CD14-positive monocyte (primary cell): ENCODE results near the gene HOMEZ. TPM values are rescaled to one million over a fixed set of nuclear protein-coding genes. Genes with fewer than 3 reads are reported as not detected.

Experiments
- DNase-seq, 3 donors: peaks; one replicate each; pipeline ENCODE4 v3.0.0-alpha.2; 2011 to 2022
- H2AFZ ChIP-seq: 2 replicates; pipeline ENCODE4 v1.6.0; 2012; ENCODE audit warnings: mild to moderate bottlenecking, low read depth, low read length, inconsistent platforms; ENCODE audit not compliant: insufficient read depth, poor library complexity, severe bottlenecking
- H3K27ac ChIP-seq, 2 donors: 1 replicate in 1 of 2; 2 replicates in 1 of 2; pipeline ENCODE4 v1.5.1; 2012 to 2013; ENCODE audit warnings: low read length in 2 of 2, control low read depth in 1 of 2, inconsistent platforms in 1 of 2, low read depth in 1 of 2, mild to moderate bottlenecking in 1 of 2
- H3K27me3 ChIP-seq, 2 donors: one replicate each; pipeline versions ENCODE4 v1.6.0 to v1.6.1; 2011 to 2013; ENCODE audit warnings: low read length in 2 of 2; ENCODE audit not compliant: control insufficient read depth in 2 of 2, insufficient read depth in 2 of 2
- H3K36me3 ChIP-seq, 2 donors: replicated peaks in 1 of 2; 1 replicate in 1 of 2; 2 replicates in 1 of 2; pipeline versions ENCODE4 v1.5.1 to v1.6.1; 2012 to 2013; ENCODE audit warnings: low read length in 2 of 2, control low read depth in 1 of 2, inconsistent platforms in 1 of 2, mild to moderate bottlenecking in 1 of 2; ENCODE audit not compliant: insufficient read depth in 2 of 2, control insufficient read depth in 1 of 2
- H3K4me1 ChIP-seq, 2 donors: 1 replicate in 1 of 2; 2 replicates in 1 of 2; pipeline versions ENCODE4 v1.5.1 to v1.6.1; 2012 to 2013; ENCODE audit warnings: low read length in 2 of 2, control low read depth in 1 of 2, inconsistent platforms in 1 of 2, mild to moderate bottlenecking in 1 of 2, moderate library complexity in 1 of 2; ENCODE audit not compliant: insufficient read depth in 2 of 2, control insufficient read depth in 1 of 2
- H3K4me2 ChIP-seq: replicated peaks from 2 replicates; pipeline ENCODE3; 2012; ENCODE audit warnings: low read length, moderate library complexity, mild to moderate bottlenecking; ENCODE audit not compliant: poor library complexity, severe bottlenecking; ENCODE audit errors: extremely low read depth
- H3K4me3 ChIP-seq, 3 experiments: fragments of 200-600 bp in 1 of 3; sonication (generic) in 1 of 3; replicated peaks in 1 of 3; 1 replicate in 2 of 3; 2 replicates in 1 of 3; pipeline ENCODE4 v1.5.1; 2011 to 2013; ENCODE audit warnings: low read length in 3 of 3, mild to moderate bottlenecking in 3 of 3, control low read depth in 2 of 3, low read depth in 2 of 3, inconsistent platforms in 1 of 3, moderate library complexity in 1 of 3
- H3K79me2 ChIP-seq: 2 replicates; pipeline ENCODE4 v1.6.0; 2012; ENCODE audit warnings: mild to moderate bottlenecking, control low read depth, inconsistent platforms, low read length, moderate library complexity; ENCODE audit not compliant: insufficient read depth
- H3K9ac ChIP-seq: 2 replicates; pipeline ENCODE4 v1.6.0; 2017; ENCODE audit warnings: low read length, mild to moderate bottlenecking; ENCODE audit not compliant: insufficient read depth, poor library complexity, severe bottlenecking
- H3K9me3 ChIP-seq, 2 donors: replicated peaks in 1 of 2; 1 replicate in 1 of 2; 2 replicates in 1 of 2; pipeline versions ENCODE4 v1.5.1 to v1.6.1; 2012 to 2013; ENCODE audit warnings: low read length in 2 of 2, control low read depth in 1 of 2; ENCODE audit not compliant: control insufficient read depth in 1 of 2, insufficient read depth in 1 of 2
- H4K20me1 ChIP-seq: 2 replicates; pipeline ENCODE4 v1.6.0; 2012; ENCODE audit warnings: mild to moderate bottlenecking, low read length, control low read depth, moderate library complexity; ENCODE audit not compliant: insufficient read depth
- H3K27ac Mint-ChIP-seq, 7 donors: one replicate each; pipeline ENCODE4 v1.8.0; 2020; ENCODE audit warnings: mild to moderate bottlenecking in 7 of 7, mixed read lengths in 7 of 7, moderate library complexity in 6 of 7, inconsistent platforms in 2 of 7
- H3K27me3 Mint-ChIP-seq, 3 donors: one replicate each; pipeline ENCODE4 v1.8.0; 2021 to 2022; ENCODE audit warnings: low read depth in 3 of 3, mild to moderate bottlenecking in 3 of 3, mixed read lengths in 3 of 3, moderate library complexity in 3 of 3, inconsistent platforms in 1 of 3
- H3K36me3 Mint-ChIP-seq, 2 donors: one replicate each; pipeline ENCODE4 v1.8.0; 2020; ENCODE audit warnings: mixed read lengths in 2 of 2, inconsistent platforms in 1 of 2, mild to moderate bottlenecking in 1 of 2
- H3K4me1 Mint-ChIP-seq: one replicate; pipeline ENCODE4 v1.8.0; 2020; ENCODE audit warnings: mild to moderate bottlenecking, mixed read lengths
- H3K4me3 Mint-ChIP-seq, 2 donors: one replicate each; pipeline ENCODE4 v1.8.0; 2020; ENCODE audit warnings: mild to moderate bottlenecking in 2 of 2, mixed read lengths in 2 of 2, moderate library complexity in 1 of 2
- H3K9me3 Mint-ChIP-seq, 7 donors: one replicate each; pipeline ENCODE4 v1.8.0; 2020 to 2022; ENCODE audit warnings: mixed read lengths in 7 of 7, mild to moderate bottlenecking in 6 of 7, moderate library complexity in 6 of 7, inconsistent platforms in 2 of 7
- WGBS: methylation state at CpG from one replicate; pipeline ENCODE4 v1.1.5; 2013; ENCODE audit warnings: missing lambda C conversion rate; ENCODE audit not compliant: insufficient coverage; 5-methylcytosine and 5-hydroxymethylcytosine counted together
- intact Hi-C, 2 donors: fragments of 100-400 bp; cut with micrococcal nuclease; formaldehyde crosslinking; loops; one replicate each; pipeline versions ENCODE4 v1.15.0 to v1.15.1; 2023
- polyA plus RNA-seq, 3 donors: library from polyadenylated mRNA; depleted of rRNA in 1 of 3; unstranded in 2 of 3; stranded (reverse) in 1 of 3; fragments of 300-500 nt in 2 of 3; fragments of >200 nt in 1 of 3; fragmentation: Illumina TruSeq in 2 of 3; gene quantifications; 1 replicate in 2 of 3; 2 replicates in 1 of 3; pipeline ENCODE4 v1.2.3, GENCODE V29; 2012 to 2021
- TF ChIP-seq, protein P1 (sequence below): fragments of 200-600 bp; IDR thresholded peaks from one replicate; pipeline ENCODE4 v1.8.0; 2022; ENCODE audit warnings: antibody characterized with exemption, mild to moderate bottlenecking

The HOMEZ gene
- polyA plus RNA-seq, 3 donors: 3.5 to 5.4 (median 4.1) TPM

DNA sequence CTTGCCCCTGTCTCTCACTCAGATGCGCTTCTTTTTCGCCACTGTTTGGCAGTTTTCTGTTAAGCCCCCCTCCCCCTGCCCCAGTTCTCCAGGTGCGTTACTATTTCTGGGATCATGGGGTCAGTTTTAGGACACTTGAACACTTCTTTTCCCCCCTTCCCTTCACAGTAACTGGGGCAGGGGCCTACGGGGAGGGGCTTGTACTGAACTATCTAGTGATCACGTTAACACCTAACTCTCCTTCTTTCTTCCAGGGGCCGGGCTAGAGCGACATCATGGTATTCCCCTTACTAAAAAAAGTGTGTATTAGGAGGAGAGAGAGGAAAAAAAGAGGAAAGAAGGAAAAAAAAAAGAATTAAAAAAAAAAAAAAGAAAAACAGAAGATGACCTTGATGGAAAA, 39.1 kb upstream of the HOMEZ start:
- Histone ChIP-seq H3K27ac (no peak overlapping the region), H3K36me3 (peaks cover 27 to 37% of the 10 kb centered on the region in 2 donors), H3K4me2 (no peak overlapping the region), H3K79me2 (peaks cover 27% of the 10 kb centered on the region), H3K9me3 (no peaks in the 10 kb centered on the region), H3K4me1 (peaks cover 20 to 21% of the 10 kb centered on the region in 2 donors), H4K20me1 (peaks cover 24% of the 10 kb centered on the region), H3K27me3 (no peaks in the 10 kb centered on the region), H3K9ac (no peak overlapping the region), H3K4me3 (no peak overlapping the region), H2AFZ (no peak overlapping the region)
- TF ChIP-seq, protein P1, sequence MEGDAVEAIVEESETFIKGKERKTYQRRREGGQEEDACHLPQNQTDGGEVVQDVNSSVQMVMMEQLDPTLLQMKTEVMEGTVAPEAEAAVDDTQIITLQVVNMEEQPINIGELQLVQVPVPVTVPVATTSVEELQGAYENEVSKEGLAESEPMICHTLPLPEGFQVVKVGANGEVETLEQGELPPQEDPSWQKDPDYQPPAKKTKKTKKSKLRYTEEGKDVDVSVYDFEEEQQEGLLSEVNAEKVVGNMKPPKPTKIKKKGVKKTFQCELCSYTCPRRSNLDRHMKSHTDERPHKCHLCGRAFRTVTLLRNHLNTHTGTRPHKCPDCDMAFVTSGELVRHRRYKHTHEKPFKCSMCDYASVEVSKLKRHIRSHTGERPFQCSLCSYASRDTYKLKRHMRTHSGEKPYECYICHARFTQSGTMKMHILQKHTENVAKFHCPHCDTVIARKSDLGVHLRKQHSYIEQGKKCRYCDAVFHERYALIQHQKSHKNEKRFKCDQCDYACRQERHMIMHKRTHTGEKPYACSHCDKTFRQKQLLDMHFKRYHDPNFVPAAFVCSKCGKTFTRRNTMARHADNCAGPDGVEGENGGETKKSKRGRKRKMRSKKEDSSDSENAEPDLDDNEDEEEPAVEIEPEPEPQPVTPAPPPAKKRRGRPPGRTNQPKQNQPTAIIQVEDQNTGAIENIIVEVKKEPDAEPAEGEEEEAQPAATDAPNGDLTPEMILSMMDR: no peak
- H3K9me3 Mint-ChIP-seq: peaks cover 0 to 3% (median 0%) of the 10 kb centered on the region in 7 donors
- peaks cover 33 to 37% of the 10 kb centered on the region in 2 donors for H3K36me3 Mint-ChIP-seq
- no peak overlapping the region for H3K4me3 Mint-ChIP-seq
- H3K4me1 Mint-ChIP-seq: peaks cover 20% of the 10 kb centered on the region
- intact Hi-C loops: loop anchor here (5.0 to 10.0 kb wide), 4 partner anchors 38 to 240 kb away; partner anchors contain the start of genes ACIN1 (in 1 of the 2), AP1G2 (in 1 of the 2), C14orf119 (in 1 of the 2) and HOMEZ (in 1 of the 2)
- no peak for DNase-seq
- WGBS: no CpG with 5 or more reads among the region's 7 CpGs
- H3K27ac Mint-ChIP-seq: peak overlapping the region in 1 of 7 donors; percentile 73
- peaks cover 0 to 2% (median 0%) of the 10 kb centered on the region in 3 donors for H3K27me3 Mint-ChIP-seq

DNA sequence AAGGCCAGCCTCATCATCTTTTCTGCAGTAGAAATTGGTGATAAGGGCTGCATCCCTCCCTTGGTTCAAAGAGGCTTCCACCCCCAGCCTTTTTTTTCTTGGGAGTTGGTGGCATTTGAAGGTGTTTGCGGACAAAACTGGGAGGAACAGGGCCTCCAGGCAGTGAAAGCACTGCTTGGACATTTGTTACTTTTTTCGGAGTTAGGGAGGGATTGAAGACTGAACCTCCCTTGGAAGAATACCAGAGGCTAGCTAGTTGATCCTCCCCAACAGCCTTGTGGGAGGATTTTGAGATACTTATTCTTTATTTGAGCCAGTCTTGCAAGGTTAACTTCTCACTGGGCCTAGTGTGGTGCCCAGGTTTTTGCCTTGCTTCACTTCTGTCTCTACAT, 38.5 kb upstream of the HOMEZ start:
- TF ChIP-seq, protein P1: no peak
- Mint-ChIP-seq H3K36me3 (peaks cover 39 to 42% of the 10 kb centered on the region in 2 donors), H3K27ac (no peak overlapping the region), H3K9me3 (peaks cover 0 to 3% (median 0%) of the 10 kb centered on the region in 7 donors), H3K27me3 (peaks cover 0 to 2% (median 0%) of the 10 kb centered on the region in 3 donors), H3K4me1 (peaks cover 25% of the 10 kb centered on the region), H3K4me3 (no peak overlapping the region)
- no peak for DNase-seq
- WGBS: no CpG with 5 or more reads among the region's 2 CpGs
- no peak overlapping the region for H3K4me3 ChIP-seq
- intact Hi-C loops: loop anchor here (5.0 to 10.0 kb wide), 4 partner anchors 37 to 240 kb away; partner anchors contain the start of genes ACIN1 (in 1 of the 2), AP1G2 (in 1 of the 2), C14orf119 (in 1 of the 2) and HOMEZ (in 1 of the 2)
- no peaks in the 10 kb centered on the region for H3K27me3 ChIP-seq
- peaks cover 27 to 37% of the 10 kb centered on the region in 2 donors for H3K36me3 ChIP-seq
- H3K79me2 ChIP-seq: peaks cover 27% of the 10 kb centered on the region
- no peak overlapping the region for H2AFZ ChIP-seq
- no peak overlapping the region for H3K4me2 ChIP-seq
- no peaks in the 10 kb centered on the region for H3K9me3 ChIP-seq
- H3K27ac ChIP-seq: no peak overlapping the region
- peaks cover 24% of the 10 kb centered on the region for H4K20me1 ChIP-seq
- peaks cover 23 to 24% of the 10 kb centered on the region in 2 donors for H3K4me1 ChIP-seq
- H3K9ac ChIP-seq: no peak overlapping the region
